GM10266 (cell line): ENCODE measurements around the gene TNFSF4.

Source experiments
- DNase-seq: peaks from one replicate; pipeline ENCODE4 v3.0.0; 2012; ENCODE audit errors: extremely low spot score
- TF ChIP-seq, protein P1 (sequence below): IDR thresholded peaks from 2 replicates; pipeline ENCODE4 v1.5.1; 2012; ENCODE audit warnings: mild to moderate bottlenecking, low read depth; ENCODE audit not compliant: control insufficient read depth, insufficient read depth; ENCODE audit errors: missing control alignments

The TNFSF4 gene

DNA sequence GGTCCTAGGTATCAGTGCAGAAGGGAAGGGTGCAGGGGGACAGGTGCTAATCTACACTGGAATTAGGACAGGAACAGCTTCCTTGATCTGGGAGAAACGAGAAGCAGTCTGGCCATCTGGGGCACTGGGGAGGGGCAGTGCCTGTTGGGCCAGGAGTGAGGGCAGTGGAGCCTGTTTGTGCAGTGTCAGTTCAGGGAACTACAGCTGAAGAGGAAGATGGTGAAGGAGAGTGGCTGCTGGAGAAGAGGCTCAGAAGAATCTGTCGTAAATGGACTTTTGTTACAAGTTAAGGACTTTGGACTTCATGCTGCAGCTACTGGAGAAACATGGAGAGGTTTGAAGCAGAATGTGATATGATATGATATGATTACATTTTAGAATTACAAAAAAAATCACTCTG, 3.2 kb upstream of the TNFSF4 start:
- no peak for DNase-seq
- TF ChIP-seq, protein P1, sequence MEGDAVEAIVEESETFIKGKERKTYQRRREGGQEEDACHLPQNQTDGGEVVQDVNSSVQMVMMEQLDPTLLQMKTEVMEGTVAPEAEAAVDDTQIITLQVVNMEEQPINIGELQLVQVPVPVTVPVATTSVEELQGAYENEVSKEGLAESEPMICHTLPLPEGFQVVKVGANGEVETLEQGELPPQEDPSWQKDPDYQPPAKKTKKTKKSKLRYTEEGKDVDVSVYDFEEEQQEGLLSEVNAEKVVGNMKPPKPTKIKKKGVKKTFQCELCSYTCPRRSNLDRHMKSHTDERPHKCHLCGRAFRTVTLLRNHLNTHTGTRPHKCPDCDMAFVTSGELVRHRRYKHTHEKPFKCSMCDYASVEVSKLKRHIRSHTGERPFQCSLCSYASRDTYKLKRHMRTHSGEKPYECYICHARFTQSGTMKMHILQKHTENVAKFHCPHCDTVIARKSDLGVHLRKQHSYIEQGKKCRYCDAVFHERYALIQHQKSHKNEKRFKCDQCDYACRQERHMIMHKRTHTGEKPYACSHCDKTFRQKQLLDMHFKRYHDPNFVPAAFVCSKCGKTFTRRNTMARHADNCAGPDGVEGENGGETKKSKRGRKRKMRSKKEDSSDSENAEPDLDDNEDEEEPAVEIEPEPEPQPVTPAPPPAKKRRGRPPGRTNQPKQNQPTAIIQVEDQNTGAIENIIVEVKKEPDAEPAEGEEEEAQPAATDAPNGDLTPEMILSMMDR, result no peak

DNA sequence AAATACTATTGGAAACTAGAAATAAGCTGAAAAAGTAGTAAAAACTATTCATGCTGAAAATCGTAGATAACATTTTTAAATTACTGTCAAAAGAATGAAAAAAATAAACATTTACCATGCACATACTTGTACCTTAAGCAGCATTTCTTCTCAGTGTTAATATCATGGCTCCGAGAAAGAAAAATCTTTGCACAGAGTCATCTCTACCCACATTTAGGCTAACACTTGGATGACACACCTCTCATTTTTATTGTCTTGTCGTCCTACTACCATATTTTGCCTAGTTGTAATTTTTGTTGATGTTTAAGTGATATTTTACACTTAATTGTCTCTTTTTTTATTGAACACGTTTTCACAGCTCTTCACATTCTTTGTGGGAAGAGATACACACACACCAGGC, 1.7 kb upstream of the TNFSF4 start:
- TF ChIP-seq, protein P1, result no peak
- DNase-seq, result no peak

GRCh38 chr1:173208146-173208545, 1.0 kb upstream of the TNFSF4 start:
- TF ChIP-seq, protein P1, result no peak
- no peak for DNase-seq

- no peak for DNase-seq
- TF ChIP-seq, protein P1, result no peak
These were observed 1.7 kb downstream of the TNFSF4 start for GRCh38 chr1:173205146-173206051.

DNA sequence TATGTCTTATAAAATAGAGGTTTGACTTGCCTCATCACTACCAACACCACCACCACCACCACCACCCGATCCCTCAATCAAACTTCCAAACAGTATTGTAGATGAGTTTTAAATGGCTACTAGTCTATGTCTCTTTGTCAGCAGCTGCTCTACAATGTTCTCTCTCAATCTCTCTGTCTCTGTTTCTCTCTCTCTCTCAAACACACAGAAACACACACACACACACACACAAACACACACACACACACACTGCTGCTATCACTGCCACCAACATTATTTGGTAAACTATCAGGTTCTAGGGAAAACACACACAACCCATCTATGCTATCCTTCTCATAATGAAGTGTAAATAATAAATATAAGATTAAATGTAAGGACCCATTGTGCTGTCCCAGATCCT, 2.4 kb downstream of the TNFSF4 start:
- no peak for DNase-seq
- TF ChIP-seq, protein P1, result no peak

DNA sequence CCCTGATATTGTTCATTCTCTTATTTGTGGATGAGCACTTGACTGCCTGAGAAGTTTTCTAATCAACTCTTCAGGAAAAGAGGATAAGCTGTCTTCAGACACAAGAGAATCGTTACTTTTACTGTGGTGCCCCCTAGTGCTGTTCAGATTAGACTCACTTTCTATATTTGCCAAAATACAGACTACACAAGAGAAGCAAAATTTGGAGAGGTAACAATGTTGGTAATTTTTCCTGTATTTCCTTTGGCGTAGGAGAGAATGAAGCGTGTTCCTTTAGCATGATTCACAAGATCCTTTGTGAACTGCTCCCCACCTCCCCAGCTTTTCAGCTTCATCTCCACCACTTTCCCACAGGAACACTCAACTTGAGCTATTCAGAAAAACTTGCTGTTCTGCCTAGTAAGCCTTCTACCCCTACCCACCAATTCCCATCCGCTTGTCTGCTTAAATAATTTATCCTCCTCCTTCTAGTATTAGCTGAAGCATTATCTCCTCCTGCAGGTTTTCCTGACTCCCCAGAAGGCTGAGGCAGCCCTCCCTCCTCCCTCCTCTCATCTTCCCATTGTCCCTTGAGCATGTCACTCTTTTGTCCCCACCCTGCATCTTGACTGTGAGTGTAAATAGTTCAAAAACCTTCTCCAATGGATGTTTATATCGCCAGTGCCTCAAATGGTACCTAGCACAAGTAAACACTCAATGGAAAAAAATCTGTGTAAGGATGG, 4.5 kb downstream of the TNFSF4 start:
- no peak for DNase-seq
- TF ChIP-seq, protein P1, result peak; percentile 71

GRCh38 chr1:173201969-173202368, 5.2 kb downstream of the TNFSF4 start:
- no peak for DNase-seq
- TF ChIP-seq, protein P1, result no peak
